H1 (cell line): ENCODE data around the gene DIS3. TPM values are rescaled to one million over a fixed set of nuclear protein-coding genes. Genes with fewer than 3 reads are reported as not detected.

Experiments used
- CTCF ChIA-PET: fragments of 300-600 bp; sonication (Branson Sonifier 250); formaldehyde crosslinking; loops from one replicate; lab custom pipeline; 2021; ENCODE audit not compliant: partially characterized antibody; lab: Charles Lee
- POLR2A ChIA-PET: fragments of 300-600 bp; sonication (Branson Sonifier 250); formaldehyde crosslinking; loops from one replicate; lab custom pipeline; 2021; ENCODE audit warnings: inconsistent platforms; ENCODE audit not compliant: partially characterized antibody; lab: Charles Lee
- DNase-seq, 2 experiments: peaks; one replicate each; pipeline versions ENCODE4 v3.0.0 to v3.0.0-alpha.2; 2010 to 2022; ENCODE audit warnings: low spot score in 2 of 2, low read depth in 1 of 2, mixed read lengths in 1 of 2
- FAIRE-seq: peaks from 2 replicates; lab custom pipeline; 2011; peaks lifted over from hg19 to GRCh38; lab: Jason Lieb, UNC
- H2AFZ ChIP-seq: 2 replicates; pipeline ENCODE4 v1.8.1; 2012; ENCODE audit warnings: low read length, inconsistent platforms
- H2AK5ac ChIP-seq: 2 replicates; pipeline ENCODE4 v1.6.1; 2013; ENCODE audit warnings: low read depth, low read length
- H2BK120ac ChIP-seq: replicated peaks from 2 replicates; pipeline ENCODE3; 2013; ENCODE audit warnings: low read depth, low read length, inconsistent platforms
- H2BK12ac ChIP-seq: 2 replicates; pipeline ENCODE4 v1.6.1; 2013; ENCODE audit warnings: low read depth, low read length
- H2BK15ac ChIP-seq: 2 replicates; pipeline ENCODE4 v1.6.1; 2013; ENCODE audit warnings: low read length
- H2BK20ac ChIP-seq: 2 replicates; pipeline ENCODE4 v1.6.1; 2013; ENCODE audit warnings: low read length
- H2BK5ac ChIP-seq: 2 replicates; pipeline ENCODE4 v1.6.1; 2013; ENCODE audit warnings: low read depth, low read length
- H3K14ac ChIP-seq: 2 replicates; pipeline ENCODE4 v1.6.1; 2013; ENCODE audit warnings: inconsistent platforms; ENCODE audit not compliant: insufficient read length
- H3K18ac ChIP-seq: 2 replicates; pipeline ENCODE4 v1.6.1; 2013; ENCODE audit warnings: low read length; ENCODE audit errors: extremely low read depth
- H3K23ac ChIP-seq: 2 replicates; pipeline ENCODE4 v1.6.1; 2013; ENCODE audit warnings: inconsistent platforms; ENCODE audit not compliant: insufficient read length
- H3K23me2 ChIP-seq: 2 replicates; pipeline ENCODE4 v1.6.1; 2013; ENCODE audit warnings: low read depth, low read length
- H3K27ac ChIP-seq: 2 replicates; pipeline ENCODE4 v1.6.1; 2011; ENCODE audit warnings: low read depth, low read length, inconsistent platforms
- H3K27me3 ChIP-seq, 4 experiments: replicated peaks in 1 of 4; 1 replicate in 1 of 4; 2 replicates in 3 of 4; pipeline versions ENCODE4 v1.6.1 to v1.8.1; 2011 to 2013; ENCODE audit warnings: low read length in 3 of 4, mild to moderate bottlenecking in 3 of 4, inconsistent platforms in 2 of 4, mixed read lengths in 2 of 4, moderate library complexity in 1 of 4; ENCODE audit not compliant: control insufficient read depth in 3 of 4, insufficient read depth in 3 of 4; ENCODE audit errors: extremely low read depth in 1 of 4
- H3K36me3 ChIP-seq, 4 experiments: 2 replicates each; pipeline versions ENCODE4 v1.6.1 to v1.8.1; 2011 to 2013; ENCODE audit warnings: mild to moderate bottlenecking in 4 of 4, low read length in 3 of 4, moderate library complexity in 2 of 4, control low read depth in 1 of 4, inconsistent platforms in 1 of 4; ENCODE audit not compliant: insufficient read depth in 4 of 4, control insufficient read depth in 2 of 4
- H3K4ac ChIP-seq: replicated peaks from 2 replicates; pipeline ENCODE3; 2013; ENCODE audit warnings: low read length, low read depth, mixed read lengths, inconsistent platforms; ENCODE audit not compliant: insufficient read length
- H3K4me1 ChIP-seq, 4 experiments: replicated peaks in 1 of 4; 1 replicate in 1 of 4; 2 replicates in 3 of 4; pipeline versions ENCODE4 v1.6.1 to v1.8.1; 2011 to 2013; ENCODE audit warnings: low read length in 3 of 4, inconsistent platforms in 2 of 4, mixed read lengths in 1 of 4; ENCODE audit not compliant: insufficient read depth in 4 of 4, control insufficient read depth in 3 of 4
- H3K4me2 ChIP-seq, 2 experiments: 2 replicates each; pipeline versions ENCODE4 v1.6.1 to v1.8.1; 2011 to 2013; ENCODE audit warnings: low read depth in 2 of 2, low read length in 2 of 2, control low read depth in 1 of 2, inconsistent platforms in 1 of 2, mild to moderate bottlenecking in 1 of 2; ENCODE audit not compliant: insufficient read depth in 1 of 2
- H3K4me3 ChIP-seq, 4 experiments: fragments of 200-600, 300-600 bp in 1 of 4; sonication (generic), shearing (Covaris generic), sonication (Bioruptor Twin) in 1 of 4; 2 replicates each; pipeline versions ENCODE4 v1.5.1 to v1.8.1; 2011 to 2016; ENCODE audit warnings: low read length in 4 of 4, low read depth in 3 of 4, control low read depth in 2 of 4, inconsistent platforms in 2 of 4, mild to moderate bottlenecking in 2 of 4, mixed read lengths in 1 of 4, moderate library complexity in 1 of 4; ENCODE audit not compliant: insufficient read depth in 2 of 4; ENCODE audit errors: extremely low read depth in 1 of 4
- H3K56ac ChIP-seq: replicated peaks from 2 replicates; pipeline ENCODE3; 2013; ENCODE audit warnings: low read depth, mild to moderate bottlenecking, mixed read lengths, low read length, inconsistent platforms; ENCODE audit not compliant: insufficient read length
- H3K79me1 ChIP-seq: 2 replicates; pipeline ENCODE4 v1.6.1; 2013; ENCODE audit warnings: low read depth, low read length, control low read depth
- H3K79me2 ChIP-seq, 2 experiments: 2 replicates each; pipeline versions ENCODE4 v1.6.1 to v1.8.1; 2012 to 2013; ENCODE audit warnings: low read length in 2 of 2, mild to moderate bottlenecking in 2 of 2, inconsistent platforms in 1 of 2; ENCODE audit not compliant: insufficient read depth in 2 of 2, control insufficient read depth in 1 of 2
- H3K9ac ChIP-seq, 4 experiments: replicated peaks in 1 of 4; 1 replicate in 1 of 4; 2 replicates in 3 of 4; pipeline versions ENCODE4 v1.6.1 to v1.8.1; 2011 to 2013; ENCODE audit warnings: low read depth in 3 of 4, low read length in 3 of 4, control low read depth in 2 of 4, mild to moderate bottlenecking in 2 of 4, moderate library complexity in 2 of 4, inconsistent platforms in 1 of 4; ENCODE audit errors: extremely low read depth in 1 of 4
- H3K9me3 ChIP-seq, 2 experiments: 2 replicates each; pipeline versions ENCODE4 v1.6.1 to v1.8.1; 2012 to 2013; ENCODE audit warnings: mild to moderate bottlenecking in 2 of 2, moderate library complexity in 2 of 2, control low read depth in 1 of 2, inconsistent platforms in 1 of 2, low read depth in 1 of 2, low read length in 1 of 2, mixed read lengths in 1 of 2; ENCODE audit not compliant: insufficient read depth in 2 of 2
- H4K20me1 ChIP-seq, 2 experiments: replicated peaks in 1 of 2; 2 replicates each; pipeline versions ENCODE3 to v1.8.1; 2011 to 2013; ENCODE audit warnings: inconsistent platforms in 2 of 2, low read length in 2 of 2, mild to moderate bottlenecking in 1 of 2; ENCODE audit not compliant: insufficient read depth in 2 of 2, control insufficient read depth in 1 of 2
- H4K5ac ChIP-seq: 2 replicates; pipeline ENCODE4 v1.6.1; 2013; ENCODE audit warnings: low read length, low read depth, mixed read lengths, inconsistent platforms; ENCODE audit not compliant: insufficient read length
- H4K8ac ChIP-seq: 2 replicates; pipeline ENCODE4 v1.8.0; 2013; ENCODE audit warnings: mild to moderate bottlenecking, moderate library complexity, low read length, inconsistent platforms; ENCODE audit not compliant: insufficient read depth; ENCODE audit errors: extremely low read depth
- H4K91ac ChIP-seq: replicated peaks from 2 replicates; pipeline ENCODE3; 2013; ENCODE audit warnings: low read length, mixed read lengths, inconsistent platforms; ENCODE audit not compliant: insufficient read length
- WGBS, 2 experiments: shearing (Covaris generic) in 1 of 2; methylation state at CpG; one replicate each; pipeline versions ENCODE4 v1.1.6 to v1.1.7; 2013 to 2015; ENCODE audit warnings: low lambda C conversion rate in 2 of 2, mixed read lengths in 2 of 2, inconsistent platforms in 1 of 2, low coverage in 1 of 2, missing lambda C conversion rate in 1 of 2; ENCODE audit not compliant: insufficient replicate concordance in 2 of 2, insufficient coverage in 1 of 2, insufficient read length in 1 of 2; ENCODE audit errors: extremely low coverage in 1 of 2, missing lambda C conversion rate in 1 of 2; 5-methylcytosine and 5-hydroxymethylcytosine counted together
- polyA plus RNA-seq, 7 experiments: library from polyadenylated mRNA; depleted of rRNA in 3 of 7; stranded (reverse) in 5 of 7; unstranded in 2 of 7; fragments of >200 nt in 5 of 7; fragments of 200-250 nt in 2 of 7; gene quantifications; 1 replicate in 5 of 7; 2 replicates in 1 of 7; 4 replicates in 1 of 7; pipeline versions ENCODE4 v1.2.1 to v1.2.3, GENCODE V29; 2011 to 2013; ENCODE audit warnings: missing spikeins in 2 of 7, mixed read lengths in 2 of 7
- total RNA-seq: library from RNA; stranded (reverse); fragmentation: NEBNext Ultra II Directional; extraction: Animal tissue kit (Norgen Biotek cat#: 25700); gene quantifications from 2 replicates; pipeline ENCODE4 v1.2.1, GENCODE V29; 2021

The DIS3 gene
- total and polyA plus RNA-seq, 2 of the 8 experiments (the other 6 are each of a cell fraction or from before 2014, with no cell fraction given): 10.8 to 39.9 TPM

DNA sequence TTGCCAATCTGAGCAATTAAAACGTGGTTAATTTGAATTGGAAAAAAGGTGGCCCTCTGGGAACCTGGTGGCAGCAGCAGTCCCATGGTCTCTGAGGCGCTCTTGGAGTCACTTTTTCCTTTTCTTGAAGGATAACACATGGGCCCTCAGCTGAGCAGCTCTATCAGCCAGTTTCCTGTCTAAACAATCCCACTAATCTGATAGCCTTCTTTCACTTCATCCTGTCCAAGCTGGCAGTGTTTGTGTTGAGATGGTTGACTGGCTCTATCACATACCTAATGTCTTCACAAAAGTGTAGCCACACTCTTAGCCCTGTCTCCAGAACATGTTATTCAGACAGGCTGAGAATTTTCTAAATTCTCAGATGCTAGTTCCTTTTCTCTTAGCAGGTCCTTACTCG lies 64.9 kb downstream of the DIS3 start:
- H3K4me2 ChIP-seq: no peak overlapping the region
- peaks cover 4 to 41% (median 19%) of the 10 kb centered on the region in 4 experiments; a peak in 7 of 8 replicates for H3K36me3 ChIP-seq
- H3K9ac ChIP-seq: no peak overlapping the region
- H2AFZ ChIP-seq: no peak overlapping the region
- no peak overlapping the region for H2AK5ac ChIP-seq
- H2BK120ac ChIP-seq: no peak overlapping the region
- H3K4ac ChIP-seq: no peak overlapping the region
- H3K9me3 ChIP-seq: peaks cover 0 to 4% of the 10 kb centered on the region in 2 experiments; a peak in 1 of 4 replicates
- H4K5ac ChIP-seq: no peak overlapping the region
- peaks cover 0 to 33% of the 10 kb centered on the region in 2 experiments; a peak in 2 of 4 replicates for H3K79me2 ChIP-seq
- H3K23me2 ChIP-seq: no peaks in the 10 kb centered on the region
- no peak overlapping the region for H3K56ac ChIP-seq
- no peak overlapping the region for H3K18ac ChIP-seq
- no peak overlapping the region for H3K14ac ChIP-seq
- H2BK20ac ChIP-seq: no peak overlapping the region
- FAIRE-seq: no peak
- no peak overlapping the region for H4K8ac ChIP-seq
- H3K79me1 ChIP-seq: no peaks in the 10 kb centered on the region; the same call in 1 of the 2 replicates
- no peak for DNase-seq
- no peak overlapping the region for H3K4me3 ChIP-seq
- H3K27ac ChIP-seq: no peak overlapping the region
- ChIA-PET CTCF (no interaction called here), POLR2A (no interaction called here)
- H3K23ac ChIP-seq: no peak overlapping the region
- H4K91ac ChIP-seq: no peak overlapping the region
- 65% methylated on average over 3 of the region's 3 CpGs; no CpG with 5 or more reads in 1 of the 2 experiments for WGBS, 2 experiments
- no peak overlapping the region for H2BK15ac ChIP-seq
- no peak overlapping the region for H2BK5ac ChIP-seq
- no peaks in the 10 kb centered on the region for H4K20me1 ChIP-seq
- H3K4me1 ChIP-seq: no peaks in the 10 kb centered on the region
- H2BK12ac ChIP-seq: no peak overlapping the region
- H3K27me3 ChIP-seq: no peaks in the 10 kb centered on the region
